K562 (cell line): ENCODE results near the gene UTP25. TPM values are rescaled to one million over a fixed set of nuclear protein-coding genes. Genes with fewer than 3 reads are reported as not detected.

Experiments
- ATF7 ChIP-seq: fragments of 450-650 bp; IDR thresholded peaks from 2 replicates; pipeline ENCODE4 v1.7.1; 2014; ENCODE audit warnings: mild to moderate bottlenecking, moderate library complexity
- BACH1 ChIP-seq: fragments of 200-800 bp; sonication (Bioruptor generic); IDR thresholded peaks from 2 replicates; pipeline ENCODE4 v1.6.1; 2016; ENCODE audit warnings: missing genetic modification characterization, missing compliant biosample characterization
- CBFA2T2 ChIP-seq: fragments of 450-650 bp; conservative IDR thresholded peaks from 2 replicates; pipeline ENCODE4 v1.6.1; 2017; ENCODE audit warnings: mild to moderate bottlenecking
- CREB1 ChIP-seq, 2 experiments: sonication (generic) in 1 of 2; formaldehyde crosslinking in 1 of 2; IDR thresholded peaks; 2 replicates each; pipeline versions ENCODE4 v1.6.1 to v1.8.0; 2012 to 2022; ENCODE audit warnings: inconsistent platforms in 1 of 2, mild to moderate bottlenecking in 1 of 2, missing genetic modification reagents in 1 of 2, moderate library complexity in 1 of 2
- DMBX1 ChIP-seq: fragments of 250-450 bp; sonication (Bioruptor Pico); IDR thresholded peaks from 2 replicates; pipeline ENCODE4 v1.8.0; 2022; ENCODE audit warnings: inconsistent platforms, mild to moderate bottlenecking, moderate library complexity, borderline replicate concordance
- FOS ChIP-seq: IDR thresholded peaks from 3 replicates; pipeline ENCODE4 v1.6.1; 2011; ENCODE audit not compliant: insufficient read length; ENCODE audit errors: extremely low read depth
- FOXA1 ChIP-seq: fragments of 450-650 bp; IDR thresholded peaks from 2 replicates; pipeline ENCODE4 v1.6.1; 2016; ENCODE audit warnings: mild to moderate bottlenecking, borderline replicate concordance
- HDAC6 ChIP-seq: IDR thresholded peaks from 2 replicates; pipeline ENCODE4 v1.6.1; 2012; ENCODE audit warnings: low read depth, mild to moderate bottlenecking, control low read depth, inconsistent platforms, low read length, moderate library complexity
- IFI16 ChIP-seq: fragments of 250-450 bp; sonication (Bioruptor Pico); IDR thresholded peaks from 2 replicates; pipeline ENCODE4 v2.1.2; 2022; ENCODE audit warnings: mild to moderate bottlenecking, inconsistent platforms
- KLF13 ChIP-seq: fragments of 450-650 bp; IDR thresholded peaks from 2 replicates; pipeline ENCODE4 v1.6.1; 2016; ENCODE audit warnings: missing genetic modification characterization, low read depth, mild to moderate bottlenecking, missing compliant biosample characterization, moderate library complexity, borderline replicate concordance
- MCM5 ChIP-seq: fragments of 450-650 bp; IDR thresholded peaks from 2 replicates; pipeline ENCODE4 v1.6.1; 2016; ENCODE audit warnings: low read depth
- MCM7 ChIP-seq, 2 experiments: fragments of 450-650 bp; IDR thresholded peaks; 2 replicates each; pipeline ENCODE4 v1.6.1; 2016 to 2018
- MEF2A ChIP-seq: IDR thresholded peaks from 2 replicates; pipeline ENCODE4 v1.6.1; 2011; ENCODE audit warnings: low read depth, mild to moderate bottlenecking, low read length, moderate library complexity; ENCODE audit not compliant: control insufficient read depth
- MYNN ChIP-seq, 2 experiments: sonication (generic); formaldehyde crosslinking in 1 of 2; IDR thresholded peaks; 2 replicates each; pipeline versions ENCODE4 v1.5.0 to v1.6.1; 2016 to 2020; ENCODE audit warnings: antibody characterized with exemption in 1 of 2, missing genetic modification reagents in 1 of 2
- PCBP1 ChIP-seq: fragments of 200-400 bp; formaldehyde crosslinking; IDR thresholded peaks from 2 replicates; pipeline ENCODE4 v1.6.1; 2018; ENCODE audit warnings: mild to moderate bottlenecking, low read depth, low read length; ENCODE audit not compliant: poor library complexity, severe bottlenecking
- POLR3G ChIP-seq: IDR thresholded peaks from 2 replicates; pipeline ENCODE4 v1.6.1; 2011; ENCODE audit not compliant: insufficient read length, insufficient replicate concordance; ENCODE audit errors: extremely low read depth
- TCF3 ChIP-seq: sonication (generic); formaldehyde crosslinking; IDR thresholded peaks from 2 replicates; pipeline ENCODE4 v1.4.0; 2020; ENCODE audit warnings: mild to moderate bottlenecking, missing genetic modification reagents
- ZBTB8A ChIP-seq: fragments of 450-650 bp; IDR thresholded peaks from 2 replicates; pipeline ENCODE4 v1.6.1; 2018; ENCODE audit warnings: mild to moderate bottlenecking, moderate library complexity; ENCODE audit not compliant: partially characterized antibody
- ZNF165 ChIP-seq: fragments of 250-450 bp; sonication (Bioruptor Pico); IDR thresholded peaks from 2 replicates; pipeline ENCODE4 v1.4.0; 2020; ENCODE audit warnings: borderline replicate concordance
- ZNF253 ChIP-seq: fragments of 250-450 bp; sonication (Bioruptor Pico); conservative IDR thresholded peaks from 2 replicates; pipeline ENCODE4 v1.6.1; 2021; ENCODE audit warnings: mild to moderate bottlenecking
- ZNF263 ChIP-seq: sonication (generic); formaldehyde crosslinking; IDR thresholded peaks from 2 replicates; pipeline ENCODE4 v1.8.0; 2022; ENCODE audit warnings: mild to moderate bottlenecking, missing genetic modification reagents, borderline replicate concordance
- ZNF316 ChIP-seq: fragments of 450-650 bp; IDR thresholded peaks from 2 replicates; pipeline ENCODE4 v1.6.1; 2016
- ZNF436 ChIP-seq: fragments of 250-450, 450-650 bp; sonication (Bioruptor Pico); formaldehyde crosslinking; IDR thresholded peaks from 2 replicates; pipeline ENCODE4 v1.7.0; 2020; ENCODE audit warnings: mild to moderate bottlenecking
- ZNF551 ChIP-seq: fragments of 250-450 bp; sonication (Bioruptor Pico); IDR thresholded peaks from 2 replicates; pipeline ENCODE4 v1.5.0; 2021; ENCODE audit warnings: mild to moderate bottlenecking, moderate library complexity
- polyA plus RNA-seq, 8 experiments: library from polyadenylated mRNA; depleted of rRNA in 4 of 8; stranded (reverse) in 5 of 8; unstranded in 3 of 8; fragments of >200 nt; fragmentation: Nextera tagmentation in 2 of 8; fragmentation: Illumina TruSeq in 1 of 8; extraction: Ambion mirVana in 2 of 8; extraction: Trizol in 1 of 8; gene quantifications; 2 replicates each; pipeline versions ENCODE4 v1.2.1 to v1.2.3, GENCODE V29; 2011 to 2014; ENCODE audit warnings: inconsistent platforms in 1 of 8, missing spikeins in 1 of 8
- total RNA-seq, 7 experiments: library from RNA; depleted of rRNA in 6 of 7; stranded (reverse); fragments of >200 nt in 6 of 7; fragmentation: Illumina TruSeq in 2 of 7; extraction: Trizol in 2 of 7; gene quantifications; 2 replicates each; pipeline versions ENCODE4 v1.2.1 to v1.2.3, GENCODE V29; 2011 to 2021; ENCODE audit warnings: low replicate concordance in 1 of 7
- TF ChIP-seq, protein P1 (sequence below): fragments of 250-450 bp; sonication (Bioruptor Pico); IDR thresholded peaks from 2 replicates; pipeline ENCODE4 v1.8.0; 2022; ENCODE audit warnings: moderate library complexity, mild to moderate bottlenecking, inconsistent platforms
- TF ChIP-seq, protein P2 (sequence below): sonication (generic); formaldehyde crosslinking; IDR thresholded peaks from 2 replicates; pipeline ENCODE4 v1.8.1; 2022; ENCODE audit warnings: missing genetic modification reagents
- TF ChIP-seq, protein P3 (sequence below): sonication (generic); formaldehyde crosslinking; IDR thresholded peaks from 2 replicates; pipeline ENCODE4 v1.8.0; 2022; ENCODE audit warnings: mild to moderate bottlenecking, missing genetic modification reagents

The UTP25 gene
- total and polyA plus RNA-seq, 9 of the 15 experiments (the other 6 are each of a cell fraction or from before 2014, with no cell fraction given), result 5.7 to 17.6 (median 12.0) TPM

DNA sequence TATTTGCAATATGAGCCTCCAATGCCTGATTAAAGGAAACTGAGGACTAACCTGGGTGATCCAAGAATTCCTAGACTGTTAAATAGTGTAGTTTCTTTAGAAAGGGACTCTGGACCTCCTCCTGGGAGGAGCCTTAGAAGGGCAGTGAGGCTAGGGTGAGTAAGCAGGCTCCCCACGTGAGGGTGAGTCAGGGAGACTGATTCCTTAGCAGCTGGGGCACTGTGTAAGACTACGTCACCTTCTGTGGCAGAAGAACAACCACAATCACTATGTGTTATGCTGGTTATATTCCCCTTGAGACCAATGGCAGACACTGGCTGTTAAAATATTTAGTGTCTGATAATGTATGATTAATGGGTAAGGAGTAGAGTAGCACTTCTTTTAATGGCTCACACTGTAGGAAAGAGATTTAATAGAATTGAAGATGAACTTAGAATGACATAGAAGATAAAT, 56.9 kb downstream of the UTP25 start (continued):
- TF ChIP-seq, protein P1, sequence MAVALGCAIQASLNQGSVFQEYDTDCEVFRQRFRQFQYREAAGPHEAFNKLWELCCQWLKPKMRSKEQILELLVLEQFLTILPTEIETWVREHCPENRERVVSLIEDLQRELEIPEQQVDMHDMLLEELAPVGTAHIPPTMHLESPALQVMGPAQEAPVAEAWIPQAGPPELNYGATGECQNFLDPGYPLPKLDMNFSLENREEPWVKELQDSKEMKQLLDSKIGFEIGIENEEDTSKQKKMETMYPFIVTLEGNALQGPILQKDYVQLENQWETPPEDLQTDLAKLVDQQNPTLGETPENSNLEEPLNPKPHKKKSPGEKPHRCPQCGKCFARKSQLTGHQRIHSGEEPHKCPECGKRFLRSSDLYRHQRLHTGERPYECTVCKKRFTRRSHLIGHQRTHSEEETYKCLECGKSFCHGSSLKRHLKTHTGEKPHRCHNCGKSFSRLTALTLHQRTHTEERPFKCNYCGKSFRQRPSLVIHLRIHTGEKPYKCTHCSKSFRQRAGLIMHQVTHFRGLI, result no peak
- TF ChIP-seq ZNF263 (CRISPR knock-in tag) (no peak; the same call in 1 of the 2 replicates), CBFA2T2 (0 out of 2 replicates have a peak, but pooled peaks have one; percentile 30), DMBX1 (no peak), ZNF316 (no peak), IFI16 (CRISPR knock-in tag) (no peak), ZNF165 (CRISPR knock-in tag) (no peak), HDAC6 (no peak), MEF2A (no peak), ZNF253 (no peak), KLF13 (tag) (no peak), FOXA1 (no peak), ATF7 (peak; percentile 92), MYNN (IDR thresholded peaks at IDR 0.05) (no peak), MYNN (CRISPR knock-in tag; IDR thresholded peaks at IDR 0.05) (no peak), BACH1 (peak; percentile 61; the same call in 1 of the 2 replicates), ZNF436 (no peak), TCF3 (CRISPR knock-in tag) (no peak), FOS (peak; percentile 69), POLR3G (no peak), ZBTB8A (no peak), CREB1 (IDR thresholded peaks at IDR 0.05) (peak; percentile 35; the same call in 1 of the 2 replicates), CREB1 (CRISPR knock-in tag; IDR thresholded peaks at IDR 0.05) (0 out of 2 replicates have a peak, but pooled peaks have one; percentile 19), MCM5 (no peak), ZNF551 (CRISPR knock-in tag) (no peak), MCM7 (IDR thresholded peaks at IDR 0.05) (no peak), PCBP1 (no peak)
- TF ChIP-seq, protein P2, sequence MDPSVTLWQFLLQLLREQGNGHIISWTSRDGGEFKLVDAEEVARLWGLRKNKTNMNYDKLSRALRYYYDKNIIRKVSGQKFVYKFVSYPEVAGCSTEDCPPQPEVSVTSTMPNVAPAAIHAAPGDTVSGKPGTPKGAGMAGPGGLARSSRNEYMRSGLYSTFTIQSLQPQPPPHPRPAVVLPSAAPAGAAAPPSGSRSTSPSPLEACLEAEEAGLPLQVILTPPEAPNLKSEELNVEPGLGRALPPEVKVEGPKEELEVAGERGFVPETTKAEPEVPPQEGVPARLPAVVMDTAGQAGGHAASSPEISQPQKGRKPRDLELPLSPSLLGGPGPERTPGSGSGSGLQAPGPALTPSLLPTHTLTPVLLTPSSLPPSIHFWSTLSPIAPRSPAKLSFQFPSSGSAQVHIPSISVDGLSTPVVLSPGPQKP (CRISPR knock-in tag), result no peak
- TF ChIP-seq, protein P3, sequence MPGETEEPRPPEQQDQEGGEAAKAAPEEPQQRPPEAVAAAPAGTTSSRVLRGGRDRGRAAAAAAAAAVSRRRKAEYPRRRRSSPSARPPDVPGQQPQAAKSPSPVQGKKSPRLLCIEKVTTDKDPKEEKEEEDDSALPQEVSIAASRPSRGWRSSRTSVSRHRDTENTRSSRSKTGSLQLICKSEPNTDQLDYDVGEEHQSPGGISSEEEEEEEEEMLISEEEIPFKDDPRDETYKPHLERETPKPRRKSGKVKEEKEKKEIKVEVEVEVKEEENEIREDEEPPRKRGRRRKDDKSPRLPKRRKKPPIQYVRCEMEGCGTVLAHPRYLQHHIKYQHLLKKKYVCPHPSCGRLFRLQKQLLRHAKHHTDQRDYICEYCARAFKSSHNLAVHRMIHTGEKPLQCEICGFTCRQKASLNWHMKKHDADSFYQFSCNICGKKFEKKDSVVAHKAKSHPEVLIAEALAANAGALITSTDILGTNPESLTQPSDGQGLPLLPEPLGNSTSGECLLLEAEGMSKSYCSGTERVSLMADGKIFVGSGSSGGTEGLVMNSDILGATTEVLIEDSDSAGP (CRISPR knock-in tag), result no peak
